NCI-H524 (cell line): Measurements from ENCODE around the gene NPLOC4.
A peak's percentile ranks its signal among the peaks of the same experiment; 100 is the strongest.

Source experiments
- DNase-seq, 2 experiments: peaks; one replicate each; lab custom pipeline; 2025; lab: John Stamatoyannopoulos, UW

NPLOC4 gene

GRCh38 chr17:81565231-81565630, 71.7 kb downstream of the NPLOC4 start:
- no peak for DNase-seq

- no peak for DNase-seq
These were observed 72.1 kb downstream of the NPLOC4 start for GRCh38 chr17:81564778-81565177.

GRCh38 chr17:81563861-81564586, 72.9 kb downstream of the NPLOC4 start:
- DNase-seq: no peak

GRCh38 chr17:81561494-81561885, 75.4 kb downstream of the NPLOC4 start:
- no peak for DNase-seq

- peak in 1 of 2 experiments; percentile 37 for DNase-seq
These were observed 77.7 kb downstream of the NPLOC4 start for GRCh38 chr17:81558941-81559806.

- no peak for DNase-seq
These were observed 78.8 kb downstream of the NPLOC4 start for GRCh38 chr17:81558115-81558468.

- no peak for DNase-seq
These were observed 79.4 kb downstream of the NPLOC4 start for GRCh38 chr17:81557276-81558114.

- DNase-seq: no peak
These were observed 80.0 kb downstream of the NPLOC4 start for GRCh38 chr17:81556863-81557262.

- no peak for DNase-seq
These were observed 80.7 kb downstream of the NPLOC4 start for GRCh38 chr17:81556175-81556691.

DNA sequence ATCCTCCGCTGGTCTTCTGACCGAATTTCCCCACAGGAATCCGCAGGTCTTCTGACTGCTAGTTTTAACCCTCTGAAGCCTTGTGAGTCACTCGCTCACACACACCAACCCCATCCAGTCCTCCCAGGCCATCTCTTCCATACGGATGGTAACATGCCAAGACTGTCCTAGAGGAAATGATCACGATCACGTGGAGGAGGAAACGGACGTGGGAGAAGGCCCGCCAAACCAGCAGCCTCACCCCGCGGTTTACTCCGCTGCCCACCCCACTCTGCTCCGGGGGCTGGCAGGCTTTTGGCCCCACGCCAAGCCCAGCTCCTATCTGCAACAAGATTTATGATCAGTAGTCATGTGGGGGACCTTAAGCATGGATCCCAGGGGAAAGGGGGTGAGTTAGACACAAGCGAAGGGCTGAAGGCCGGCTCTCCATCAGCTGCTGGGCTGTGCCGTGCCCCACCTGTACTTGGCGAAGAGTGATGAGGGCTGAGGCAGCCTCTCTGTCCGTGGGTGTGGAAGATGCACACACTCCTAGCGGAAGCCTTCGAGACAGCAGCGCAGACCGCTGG, 83.2 kb downstream of the NPLOC4 start:
- DNase-seq: peak in 1 of 2 experiments; percentile 44

- DNase-seq: peak; percentile 87 to 91
These were observed 83.8 kb downstream of the NPLOC4 start for GRCh38 chr17:81553018-81553615.

GRCh38 chr17:81552244-81553017, 84.5 kb downstream of the NPLOC4 start, which contains the start of gene FAAP100:
TSS of gene FAAP100 (minus strand) at chr17:81552353. CDS start at chr17:81552330, 23 bp downstream.
- peak; percentile 89 to 93 for DNase-seq

GRCh38 chr17:81551458-81552243, 85.3 kb downstream of the NPLOC4 start:
- peak in 1 of 2 experiments; percentile 62 for DNase-seq

DNA sequence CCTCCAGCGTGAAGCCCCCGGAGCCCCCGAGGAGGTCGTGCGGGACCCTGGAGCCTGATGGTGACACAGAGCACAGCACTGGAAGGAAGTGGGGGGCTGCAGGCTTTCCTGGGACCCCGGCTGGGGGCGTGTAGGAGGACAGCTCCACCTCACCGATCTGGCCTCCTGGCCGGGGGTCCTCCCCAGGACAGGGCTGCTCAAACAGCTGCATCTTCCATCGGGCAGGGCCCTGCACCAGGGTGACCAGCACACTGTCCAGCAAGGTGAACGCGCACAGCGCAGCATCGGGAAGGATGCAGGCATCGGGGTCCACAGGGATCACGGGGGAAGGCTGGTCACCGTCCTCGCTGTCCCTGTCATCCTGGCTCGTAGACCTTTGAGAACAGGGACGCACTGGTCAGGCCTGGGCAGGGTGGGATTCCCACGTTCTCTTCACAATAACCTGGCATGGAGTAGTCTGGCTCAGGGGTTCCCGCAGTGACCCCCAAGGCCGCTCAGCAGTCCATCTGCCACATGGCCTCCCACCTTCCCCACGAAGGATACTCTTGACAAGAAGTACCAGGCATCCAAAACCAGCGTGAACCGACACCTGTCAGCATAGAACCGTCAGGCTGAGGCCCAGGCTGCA, 86.0 kb downstream of the NPLOC4 start:
- no peak for DNase-seq

- no peak for DNase-seq
These were observed 86.6 kb downstream of the NPLOC4 start for GRCh38 chr17:81550285-81550684.

DNA sequence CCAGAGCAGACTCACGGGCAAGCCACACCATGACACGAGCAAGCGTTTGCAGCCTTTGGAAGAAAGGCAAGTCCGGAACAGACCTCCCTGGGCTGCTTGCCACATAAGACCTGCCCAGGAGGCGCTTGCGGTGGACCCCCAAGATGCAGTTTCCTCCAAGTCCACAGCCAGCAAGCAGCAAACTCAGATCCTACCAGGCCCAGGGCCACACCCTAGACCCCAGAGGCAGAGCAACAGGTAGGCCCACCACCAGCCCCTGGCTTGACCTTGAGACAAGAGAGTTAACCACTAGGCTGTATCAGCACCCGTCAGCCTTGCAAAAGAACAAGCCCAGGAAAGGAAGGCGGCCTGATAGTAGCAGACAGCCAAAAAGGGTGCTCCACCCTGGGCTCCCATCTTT, 87.1 kb downstream of the NPLOC4 start:
- no peak for DNase-seq

DNA sequence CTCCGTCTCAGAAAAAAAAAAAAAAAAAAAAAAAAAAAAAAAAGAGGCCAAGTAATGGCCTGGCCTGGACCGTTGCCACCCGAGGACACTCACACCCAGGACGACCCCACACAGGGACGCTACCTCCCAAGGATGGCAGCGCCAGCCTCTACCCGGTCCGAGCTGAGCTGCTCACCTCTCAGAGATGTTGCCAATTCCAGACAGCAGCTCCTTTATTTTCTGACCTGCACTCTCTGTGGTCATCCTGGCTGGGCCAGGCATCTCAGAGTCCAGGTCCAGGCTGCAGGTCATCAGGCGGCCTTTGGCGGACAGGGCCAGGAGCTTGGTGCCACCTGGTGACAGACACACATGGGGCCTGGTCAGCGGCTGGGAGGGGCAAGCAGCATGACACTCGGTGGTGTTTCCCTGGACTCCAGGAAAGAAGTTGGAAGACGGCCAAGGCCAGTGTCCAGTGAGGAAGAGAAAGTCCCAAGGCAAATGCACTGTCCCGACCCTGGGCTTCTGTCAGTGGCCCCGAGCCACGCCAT, 87.8 kb downstream of the NPLOC4 start:
- no peak for DNase-seq

- DNase-seq: no peak
These were observed 89.3 kb downstream of the NPLOC4 start for GRCh38 chr17:81547614-81547982.
